Liver (tissue), 9 donors: ENCODE data around the gene STRBP. TPM values are rescaled to one million over a fixed set of nuclear protein-coding genes. Genes with fewer than 3 reads are reported as not detected.

Experiments
- DNase-seq: peaks from one replicate; pipeline ENCODE4 v3.0.0-alpha.2; 2017; ENCODE audit warnings: low spot score
- H3K27ac ChIP-seq, 2 donors: one replicate each; pipeline ENCODE4 v1.7.0; 2013; ENCODE audit warnings: inconsistent platforms in 2 of 2, low read length in 2 of 2, control low read depth in 1 of 2, low read depth in 1 of 2, mild to moderate bottlenecking in 1 of 2
- H3K27me3 ChIP-seq, 4 donors: one replicate each; pipeline versions ENCODE4 v1.6.1 to v1.7.0; 2013; ENCODE audit warnings: low read length in 3 of 4, inconsistent platforms in 1 of 4, mild to moderate bottlenecking in 1 of 4, moderate library complexity in 1 of 4; ENCODE audit not compliant: control insufficient read depth in 4 of 4, insufficient read depth in 4 of 4
- H3K36me3 ChIP-seq, 4 donors: one replicate each; pipeline versions ENCODE4 v1.6.1 to v1.7.0; 2013; ENCODE audit warnings: low read length in 3 of 4, mild to moderate bottlenecking in 3 of 4, low read depth in 1 of 4, moderate library complexity in 1 of 4; ENCODE audit not compliant: control insufficient read depth in 4 of 4, insufficient read depth in 3 of 4
- H3K4me1 ChIP-seq, 4 donors: one replicate each; pipeline versions ENCODE4 v1.6.1 to v1.7.0; 2013; ENCODE audit warnings: low read length in 3 of 4, mild to moderate bottlenecking in 3 of 4, moderate library complexity in 1 of 4; ENCODE audit not compliant: control insufficient read depth in 4 of 4, insufficient read depth in 4 of 4
- H3K4me3 ChIP-seq, 3 donors: one replicate each; pipeline versions ENCODE4 v1.6.1 to v1.7.0; 2013; ENCODE audit warnings: low read length in 3 of 3, control low read depth in 1 of 3, low read depth in 1 of 3, mild to moderate bottlenecking in 1 of 3
- H3K9ac ChIP-seq, 2 donors: one replicate each; pipeline ENCODE4 v1.7.0; 2013; ENCODE audit warnings: low read length in 2 of 2, mild to moderate bottlenecking in 2 of 2, moderate library complexity in 2 of 2, control low read depth in 1 of 2, low read depth in 1 of 2
- H3K9me3 ChIP-seq, 4 donors: one replicate each; pipeline versions ENCODE4 v1.6.1 to v1.7.0; 2013; ENCODE audit warnings: low read length in 3 of 4; ENCODE audit not compliant: control insufficient read depth in 4 of 4
- ATF3 ChIP-seq: IDR thresholded peaks from 2 replicates; pipeline ENCODE4 v1.6.1; 2016; ENCODE audit warnings: antibody characterized with exemption
- CTCF ChIP-seq: fragments of 150-350 bp; IDR thresholded peaks from 2 replicates; pipeline ENCODE4 v1.5.1; 2017; ENCODE audit warnings: improper control_type of control experiment, low read depth, low read length; ENCODE audit not compliant: missing input control
- EGR1 ChIP-seq, 2 donors: IDR thresholded peaks; 2 replicates each; pipeline ENCODE4 v1.6.1; 2016 to 2018; ENCODE audit warnings: antibody characterized with exemption in 2 of 2, low read depth in 2 of 2
- FOXA1 ChIP-seq: IDR thresholded peaks from 2 replicates; pipeline ENCODE4 v1.6.1; 2016; ENCODE audit warnings: antibody characterized with exemption
- FOXA2 ChIP-seq: IDR thresholded peaks from 2 replicates; pipeline ENCODE4 v1.6.1; 2016; ENCODE audit warnings: antibody characterized with exemption
- GABPA ChIP-seq, 2 donors: IDR thresholded peaks in 1 of 2; conservative IDR thresholded peaks in 1 of 2; 2 replicates each; pipeline ENCODE4 v1.6.1; 2016; ENCODE audit warnings: antibody characterized with exemption in 2 of 2, mild to moderate bottlenecking in 1 of 2, moderate library complexity in 1 of 2
- HNF4A ChIP-seq, 2 donors: conservative IDR thresholded peaks; 2 replicates each; pipeline ENCODE4 v1.6.1; 2016; ENCODE audit warnings: antibody characterized with exemption in 2 of 2, mild to moderate bottlenecking in 2 of 2
- HNF4G ChIP-seq: IDR thresholded peaks from 2 replicates; pipeline ENCODE4 v1.6.1; 2016; ENCODE audit warnings: antibody characterized with exemption
- JUND ChIP-seq, 2 donors: IDR thresholded peaks; 2 replicates each; pipeline ENCODE4 v1.6.1; 2016; ENCODE audit warnings: antibody characterized with exemption in 2 of 2
- MAX ChIP-seq: IDR thresholded peaks from 2 replicates; pipeline ENCODE4 v1.6.1; 2016; ENCODE audit warnings: antibody characterized with exemption
- NR2F2 ChIP-seq: IDR thresholded peaks from 2 replicates; pipeline ENCODE4 v1.6.1; 2016; ENCODE audit warnings: antibody characterized with exemption
- RAD21 ChIP-seq, 2 donors: IDR thresholded peaks; 2 replicates each; pipeline ENCODE4 v1.6.1; 2016; ENCODE audit warnings: antibody characterized with exemption in 2 of 2, mild to moderate bottlenecking in 2 of 2
- REST ChIP-seq: IDR thresholded peaks from 2 replicates; pipeline ENCODE4 v1.6.1; 2016; ENCODE audit warnings: antibody characterized with exemption, mild to moderate bottlenecking
- RXRA ChIP-seq, 2 donors: IDR thresholded peaks; 2 replicates each; pipeline ENCODE4 v1.6.1; 2017 to 2018; ENCODE audit warnings: antibody characterized with exemption in 2 of 2, mild to moderate bottlenecking in 1 of 2
- SP1 ChIP-seq: IDR thresholded peaks from 2 replicates; pipeline ENCODE4 v1.6.1; 2018; ENCODE audit warnings: antibody characterized with exemption, mild to moderate bottlenecking
- TAF1 ChIP-seq: conservative IDR thresholded peaks from 2 replicates; pipeline ENCODE4 v1.6.1; 2016; ENCODE audit warnings: antibody characterized with exemption, mild to moderate bottlenecking
- ZBTB33 ChIP-seq: IDR thresholded peaks from 2 replicates; pipeline ENCODE4 v1.6.1; 2016; ENCODE audit warnings: antibody characterized with exemption
- WGBS: extraction: QIAGEN DNeasy Blood & Tissue Kit; methylation state at CpG from one replicate; pipeline ENCODE4 v1.1.7; 2013; 5-methylcytosine and 5-hydroxymethylcytosine counted together
- polyA plus RNA-seq, 2 donors: library from polyadenylated mRNA; stranded (reverse) in 1 of 2; unstranded in 1 of 2; fragments of 200-250 nt in 1 of 2; fragments of >200 nt in 1 of 2; fragmentation: Nextera tagmentation in 1 of 2; extraction: Ambion mirVana in 1 of 2; gene quantifications; one replicate each; pipeline versions ENCODE4 v1.2.1 to v1.2.3, GENCODE V29; 2013 to 2015
- total RNA-seq, 2 donors: library from RNA; depleted of rRNA; stranded (reverse); fragments of >200 nt; gene quantifications; one replicate each; pipeline ENCODE4 v1.2.3, GENCODE V29; 2014
- donor health status: healthy.
- donor health status: healthy.
- donor health status: healthy.
- donor health status: healthy.
- donor health status: healthy.

STRBP gene
- total and polyA plus RNA-seq, 4 donors, result 4.3 to 17.2 (median 8.5) TPM

GRCh38 chr9:123239726-123240125 is 28.7 kb downstream of the STRBP start:
- 99% methylated on average over 1 of the region's 1 CpG for WGBS
- no peak for DNase-seq
- Histone ChIP-seq H3K27ac (no peak overlapping the region), H3K36me3 (no peaks in the 10 kb centered on the region), H3K4me3 (no peak overlapping the region), H3K27me3 (no peaks in the 10 kb centered on the region), H3K4me1 (peaks cover 0 to 1% (median 0%) of the 10 kb centered on the region in 4 donors), H3K9me3 (no peaks in the 10 kb centered on the region), H3K9ac (no peak overlapping the region)
- TF ChIP-seq HNF4A (conservative IDR thresholded peaks at IDR 0.05) (no peak), TAF1 (no peak), MAX (no peak), NR2F2 (no peak), ZBTB33 (no peak), FOXA2 (no peak), RXRA (IDR thresholded peaks at IDR 0.05) (no peak), REST (no peak), ATF3 (no peak), RAD21 (IDR thresholded peaks at IDR 0.05) (no peak), HNF4G (no peak), SP1 (no peak), EGR1 (IDR thresholded peaks at IDR 0.05; ENCODE audit: low read depth in 2 of 2) (no peak)

GRCh38 chr9:123238365-123238764 is 30.0 kb downstream of the STRBP start:
- Histone ChIP-seq H3K4me3 (no peak overlapping the region), H3K4me1 (peaks cover 0 to 1% (median 0%) of the 10 kb centered on the region in 4 donors), H3K9me3 (no peaks in the 10 kb centered on the region), H3K27me3 (no peaks in the 10 kb centered on the region), H3K9ac (no peak overlapping the region), H3K36me3 (no peaks in the 10 kb centered on the region), H3K27ac (no peak overlapping the region)
- DNase-seq, result no peak
- no peak for TF ChIP-seq RXRA (IDR thresholded peaks at IDR 0.05)
- no peak for TF ChIP-seq CTCF
- no peak for TF ChIP-seq GABPA (IDR thresholded peaks at IDR 0.05 in 1 of 2, conservative IDR thresholded peaks at IDR 0.05 in 1 of 2)
- TF ChIP-seq TAF1, result no peak
- TF ChIP-seq HNF4A (conservative IDR thresholded peaks at IDR 0.05), result no peak
- TF ChIP-seq EGR1 (IDR thresholded peaks at IDR 0.05; ENCODE audit: low read depth in 2 of 2), result no peak
- TF ChIP-seq ATF3, result no peak
- TF ChIP-seq MAX, result no peak
- no peak for TF ChIP-seq NR2F2
- TF ChIP-seq ZBTB33, result no peak
- no peak for TF ChIP-seq FOXA2
- no peak for TF ChIP-seq SP1
- no peak for TF ChIP-seq RAD21 (IDR thresholded peaks at IDR 0.05)
- TF ChIP-seq HNF4G, result no peak
- no peak for TF ChIP-seq JUND (IDR thresholded peaks at IDR 0.05)
- TF ChIP-seq FOXA1, result no peak
- WGBS, result 90% methylated on average over 3 of the region's 3 CpGs
